IMR-90 (cell line): ENCODE measurements around the gene USP7. TPM values are rescaled to one million over a fixed set of nuclear protein-coding genes. Genes with fewer than 3 reads are reported as not detected.
A peak's percentile ranks its signal among the peaks of the same experiment; 100 is the strongest.

ENCODE experiments used
- ATAC-seq: fragments of 200-7000 bp; cut with Tn5 transposase; 2 replicates; pipeline ENCODE4 v1.9.1; 2020; ENCODE audit warnings: low read depth, mild to moderate bottlenecking, moderate library complexity
- BruUV-seq: library from RNA; stranded (reverse); fragments of 400-500 nt; replicated peaks from 2 replicates; lab custom pipeline; 2021; lab: Mats Ljungman, UMichigan
- CTCF ChIA-PET: fragments of 300-600 bp; formaldehyde crosslinking; extraction: SDS; loops from one replicate; lab custom pipeline; 2021; ENCODE audit warnings: antibody characterized with exemption; lab: Yijun Ruan, JAX
- POLR2A ChIA-PET: fragments of 300-600 bp; sonication (Branson Sonifier 250); formaldehyde crosslinking; loops from one replicate; lab custom pipeline; 2022; ENCODE audit warnings: antibody characterized with exemption; ENCODE audit not compliant: unreplicated experiment; lab: Charles Lee
- DNase-seq: peaks from one replicate; pipeline ENCODE4 v3.0.0; 2013
- H2AFZ ChIP-seq: replicated peaks from 2 replicates; pipeline ENCODE3; 2013; ENCODE audit warnings: low read length, mild to moderate bottlenecking; ENCODE audit not compliant: poor library complexity
- H2AK5ac ChIP-seq: 2 replicates; pipeline ENCODE4 v1.6.1; 2013; ENCODE audit warnings: low read depth, low read length, inconsistent platforms
- H2AK9ac ChIP-seq: replicated peaks from 2 replicates; pipeline ENCODE3; 2013; ENCODE audit warnings: mild to moderate bottlenecking, low read depth, low read length, moderate library complexity; ENCODE audit not compliant: poor library complexity
- H2BK120ac ChIP-seq: 2 replicates; pipeline ENCODE4 v1.6.1; 2013; ENCODE audit warnings: low read depth, low read length, inconsistent platforms
- H2BK15ac ChIP-seq: 3 replicates; pipeline ENCODE4 v1.6.1; 2013; ENCODE audit warnings: low read depth, low read length, inconsistent platforms
- H2BK20ac ChIP-seq: 2 replicates; pipeline ENCODE4 v1.6.1; 2013; ENCODE audit warnings: low read depth, mild to moderate bottlenecking, inconsistent platforms, low read length, moderate library complexity
- H2BK5ac ChIP-seq: 2 replicates; pipeline ENCODE4 v1.6.1; 2013; ENCODE audit warnings: mild to moderate bottlenecking, low read depth, low read length, inconsistent platforms; ENCODE audit not compliant: poor library complexity, severe bottlenecking
- H3K14ac ChIP-seq: replicated peaks from 2 replicates; pipeline ENCODE4 v1.6.1; 2013; ENCODE audit warnings: low read depth, low read length, inconsistent platforms
- H3K18ac ChIP-seq: 2 replicates; pipeline ENCODE4 v1.6.1; 2013; ENCODE audit warnings: low read depth, low read length, control low read depth
- H3K23ac ChIP-seq: 2 replicates; pipeline ENCODE4 v1.6.1; 2013; ENCODE audit warnings: low read depth, low read length, inconsistent platforms
- H3K27ac ChIP-seq: 2 replicates; pipeline ENCODE4 v1.5.1; 2013; ENCODE audit warnings: mild to moderate bottlenecking, control low read depth, low read length; ENCODE audit not compliant: insufficient read depth
- H3K27me3 ChIP-seq: 2 replicates; pipeline ENCODE4 v1.6.1; 2013; ENCODE audit warnings: low read length; ENCODE audit not compliant: control insufficient read depth, insufficient read depth
- H3K36me3 ChIP-seq: 2 replicates; pipeline ENCODE4 v1.6.1; 2013; ENCODE audit warnings: low read length, mixed read lengths; ENCODE audit not compliant: control insufficient read depth, insufficient read depth
- H3K4ac ChIP-seq: 2 replicates; pipeline ENCODE4 v1.6.1; 2013; ENCODE audit warnings: low read depth, low read length, inconsistent platforms
- H3K4me1 ChIP-seq: 2 replicates; pipeline ENCODE4 v1.6.1; 2013; ENCODE audit warnings: low read length, mixed read lengths; ENCODE audit not compliant: control insufficient read depth, insufficient read depth
- H3K4me2 ChIP-seq: 2 replicates; pipeline ENCODE4 v1.6.1; 2013; ENCODE audit warnings: low read depth, mild to moderate bottlenecking, control low read depth, low read length, moderate library complexity
- H3K4me3 ChIP-seq: 2 replicates; pipeline ENCODE4 v1.5.1; 2013; ENCODE audit warnings: low read depth, mild to moderate bottlenecking, control low read depth, low read length, moderate library complexity; ENCODE audit not compliant: insufficient read depth
- H3K56ac ChIP-seq: 2 replicates; pipeline ENCODE4 v1.6.1; 2013; ENCODE audit warnings: low read length, inconsistent platforms; ENCODE audit not compliant: insufficient read depth; ENCODE audit errors: extremely low read depth
- H3K79me1 ChIP-seq, 2 experiments: 2 replicates each; pipeline ENCODE4 v1.6.1; 2013; ENCODE audit warnings: low read length in 2 of 2, inconsistent platforms in 1 of 2, low read depth in 1 of 2
- H3K9ac ChIP-seq: 2 replicates; pipeline ENCODE4 v1.6.1; 2013; ENCODE audit warnings: low read depth, low read length, control low read depth
- H3K9me1 ChIP-seq: 2 replicates; pipeline ENCODE4 v1.6.1; 2013; ENCODE audit warnings: low read length, inconsistent platforms; ENCODE audit not compliant: insufficient read depth
- H3K9me3 ChIP-seq: 2 replicates; pipeline ENCODE4 v1.6.1; 2013; ENCODE audit warnings: low read length; ENCODE audit not compliant: control insufficient read depth, insufficient read depth
- H4K20me1 ChIP-seq: 2 replicates; pipeline ENCODE4 v1.6.1; 2013; ENCODE audit warnings: low read length, inconsistent platforms; ENCODE audit not compliant: insufficient read depth
- H4K5ac ChIP-seq: 2 replicates; pipeline ENCODE4 v1.6.1; 2013; ENCODE audit warnings: mild to moderate bottlenecking, low read depth, low read length, control low read depth
- H4K8ac ChIP-seq, 2 experiments: 2 replicates each; pipeline ENCODE4 v1.6.1; 2013; ENCODE audit warnings: low read depth in 2 of 2, low read length in 2 of 2, control low read depth in 1 of 2, inconsistent platforms in 1 of 2
- H4K91ac ChIP-seq: 2 replicates; pipeline ENCODE4 v1.6.1; 2013; ENCODE audit warnings: low read depth, low read length, inconsistent platforms; ENCODE audit not compliant: insufficient read depth
- NFE2L2 ChIP-seq: fragments of 150-350 bp; IDR thresholded peaks from 2 replicates; pipeline ENCODE4 v1.6.1; 2016; ENCODE audit warnings: low read depth, mild to moderate bottlenecking, low read length
- WGBS, 2 experiments: methylation state at CpG; one replicate each; pipeline versions ENCODE4 v1.1.5 to v1.1.7; 2013; ENCODE audit warnings: missing lambda C conversion rate in 2 of 2; ENCODE audit not compliant: insufficient read length in 1 of 2; ENCODE audit errors: extremely low coverage in 2 of 2; 5-methylcytosine and 5-hydroxymethylcytosine counted together
- dilution Hi-C: fragments of 300-500 bp; cut with HindIII; formaldehyde crosslinking; loops from one replicate; pipeline ENCODE4 v1.14.3; 2018; ENCODE audit warnings: low sequenced_read_pairs; ENCODE audit not compliant: unreplicated experiment
- in situ Hi-C: fragments of 300-500 bp; cut with MboI; formaldehyde crosslinking; loops from 3 replicates; pipeline ENCODE4 v1.14.3; 2019; ENCODE audit warnings: low sequenced_read_pairs, inconsistent platforms, mixed read lengths
- intact Hi-C: fragments of 100-400 bp; cut with micrococcal nuclease; formaldehyde crosslinking; loops from 2 replicates; pipeline ENCODE4 v1.10.0; 2022
- polyA plus RNA-seq, 3 experiments: library from polyadenylated mRNA; depleted of rRNA; stranded (reverse); fragments of >200 nt; gene quantifications; 2 replicates each; pipeline ENCODE4 v1.2.3, GENCODE V29; 2012; ENCODE audit warnings: low replicate concordance in 1 of 3
- total RNA-seq: library from RNA; depleted of rRNA; stranded (reverse); fragments of >200 nt; gene quantifications from 2 replicates; pipeline ENCODE4 v1.2.3, GENCODE V29; 2012

Gene USP7
- total and polyA plus RNA-seq, 2 of the 4 experiments (the other 2 are of a cell fraction) = 17.8 to 28.3 TPM

DNA sequence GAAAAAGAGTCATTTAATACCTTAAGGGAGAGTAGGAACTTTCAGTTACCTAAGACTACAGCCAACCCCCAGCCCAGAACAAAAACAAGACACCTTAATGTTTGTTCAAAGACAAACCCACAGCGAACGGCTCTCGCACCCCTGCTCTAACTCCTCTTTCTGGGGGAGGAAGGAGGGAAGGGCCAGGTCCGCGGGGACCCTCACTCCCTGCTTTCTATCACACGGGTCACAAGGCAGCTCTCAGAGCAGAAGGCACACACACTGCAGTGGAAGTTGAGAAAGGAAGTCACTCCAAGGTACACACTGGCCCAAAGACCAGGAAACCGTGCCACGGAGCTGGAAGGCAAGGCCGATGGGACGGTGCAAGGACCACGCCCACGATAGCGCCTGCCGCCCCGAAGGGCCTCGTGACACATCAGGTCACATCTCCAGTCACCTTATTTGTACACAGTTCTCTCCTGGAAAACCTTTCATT, 71.6 kb downstream of the USP7 start:
- TF ChIP-seq NFE2L2 = no peak
- H3K4me2 ChIP-seq = no peak overlapping the region
- H4K20me1 ChIP-seq = peaks cover 16% of the 10 kb centered on the region
- intact Hi-C loops = no loop called here
- dilution Hi-C loops = no loop called here
- no peak for ATAC-seq
- WGBS, 2 experiments = no CpG with 5 or more reads among the region's 16 CpGs
- H3K56ac ChIP-seq = no peak overlapping the region
- H4K5ac ChIP-seq = no peak overlapping the region
- H3K18ac ChIP-seq = no peak overlapping the region
- H3K4me3 ChIP-seq = no peak overlapping the region
- no peak overlapping the region for H2BK20ac ChIP-seq
- H3K27me3 ChIP-seq = no peaks in the 10 kb centered on the region
- H4K91ac ChIP-seq = no peak overlapping the region
- H2BK120ac ChIP-seq = no peak overlapping the region
- no peak for DNase-seq
- peaks cover 11% of the 10 kb centered on the region for H3K9me1 ChIP-seq
- H2BK15ac ChIP-seq = no peak overlapping the region
- H3K79me1 ChIP-seq = peaks cover 29 to 57% of the 10 kb centered on the region in 2 experiments
- no peak overlapping the region for H2BK5ac ChIP-seq
- POLR2A ChIA-PET = no interaction called here
- BruUV-seq = no TSS peak
- no peak overlapping the region for H2AK5ac ChIP-seq
- H3K27ac ChIP-seq = no peak overlapping the region
- CTCF ChIA-PET = interaction anchor here (0.7 kb wide), 1 partner anchor 64 kb away, joined by 4 read pairs; no protein-coding TSS in a partner anchor
- no peak overlapping the region for H3K4ac ChIP-seq
- H3K36me3 ChIP-seq = peaks cover 57% of the 10 kb centered on the region
- no peaks in the 10 kb centered on the region for H3K9me3 ChIP-seq
- no peak overlapping the region for H3K14ac ChIP-seq
- in situ Hi-C loops = no loop called here
- no peak overlapping the region for H3K9ac ChIP-seq
- peaks cover 3% of the 10 kb centered on the region for H3K4me1 ChIP-seq
- no peak overlapping the region for H4K8ac ChIP-seq
- no peak overlapping the region for H2AK9ac ChIP-seq
- peak overlapping the region; percentile 17 for H2AFZ ChIP-seq
- no peak overlapping the region for H3K23ac ChIP-seq
